HL-60/S4 treated with retinoic acid at 250 ng/mL for 4 days and 3 days (cell line): ENCODE measurements around the gene EPB41L3.
"Not testable (repeated sequence)": the region's sequence is repeated elsewhere in the genome, so short reads cannot be mapped to it uniquely, and the experiment has no call there.

Experiments used
- in situ Hi-C: fragments of 300-500 bp; cut with MboI; formaldehyde crosslinking; loops from 2 replicates; pipeline ENCODE4 v1.7.0; 2022; ENCODE audit warnings: low sequenced_read_pairs

EPB41L3 gene

GRCh38 chr18:5532066-5532465 is 11.7 kb downstream of the EPB41L3 start:
- in situ Hi-C loops: no loop called here

- in situ Hi-C loops: no loop called here
Measured at GRCh38 chr18:5530629-5531178, 13.1 kb downstream of the EPB41L3 start.

- in situ Hi-C loops: no loop called here
Measured at GRCh38 chr18:5529471-5529870, 14.3 kb downstream of the EPB41L3 start.

- in situ Hi-C loops: no loop called here
Measured at GRCh38 chr18:5527603-5528002, 16.2 kb downstream of the EPB41L3 start.

- in situ Hi-C loops: no loop called here
Measured at GRCh38 chr18:5524660-5525059, 19.1 kb downstream of the EPB41L3 start.

- in situ Hi-C loops: no loop called here
Measured at GRCh38 chr18:5521000-5521399, 22.8 kb downstream of the EPB41L3 start.

GRCh38 chr18:5520464-5520863 is 23.3 kb downstream of the EPB41L3 start:
- in situ Hi-C loops: no loop called here

- in situ Hi-C loops: no loop called here
Measured at GRCh38 chr18:5519448-5520298, 24.1 kb downstream of the EPB41L3 start.

- in situ Hi-C loops: no loop called here
Measured at GRCh38 chr18:5518899-5519371, 24.9 kb downstream of the EPB41L3 start.

GRCh38 chr18:5518179-5518770 is 25.5 kb downstream of the EPB41L3 start:
- in situ Hi-C loops: no loop called here

GRCh38 chr18:5516841-5517240 is 27.0 kb downstream of the EPB41L3 start:
- in situ Hi-C loops: no loop called here

- in situ Hi-C loops: no loop called here
Measured at GRCh38 chr18:5515011-5515784, 28.6 kb downstream of the EPB41L3 start.

GRCh38 chr18:5513947-5514346 is 29.9 kb downstream of the EPB41L3 start:
- in situ Hi-C loops: no loop called here

GRCh38 chr18:5512176-5512575 is 31.6 kb downstream of the EPB41L3 start:
- in situ Hi-C loops: no loop called here

- in situ Hi-C loops: not testable (repeated sequence)
Measured at GRCh38 chr18:5511541-5511940, 32.3 kb downstream of the EPB41L3 start.

GRCh38 chr18:5510135-5510846 is 33.5 kb downstream of the EPB41L3 start:
- in situ Hi-C loops: no loop called here

GRCh38 chr18:5508821-5509220 is 35.0 kb downstream of the EPB41L3 start:
- in situ Hi-C loops: no loop called here

GRCh38 chr18:5507756-5508155 is 36.0 kb downstream of the EPB41L3 start:
- in situ Hi-C loops: no loop called here

- in situ Hi-C loops: no loop called here
Measured at GRCh38 chr18:5506174-5506573, 37.6 kb downstream of the EPB41L3 start.

GRCh38 chr18:5503740-5504139 is 40.1 kb downstream of the EPB41L3 start:
- in situ Hi-C loops: no loop called here
